HT1080 (cell line): Measurements from ENCODE around the gene GRIFIN. TPM values are rescaled to one million over a fixed set of nuclear protein-coding genes. Genes with fewer than 3 reads are reported as not detected.
A peak's percentile ranks its signal among the peaks of the same experiment; 100 is the strongest.

Source experiments
- DNase-seq: peaks from one replicate; pipeline ENCODE4 v3.0.0-alpha.2; 2015; ENCODE audit warnings: low read depth
- total RNA-seq: library from RNA; depleted of rRNA; stranded (reverse); fragments of >200 nt; shearing (Covaris generic); gene quantifications from 2 replicates; pipeline ENCODE4 v1.2.3, GENCODE V29; 2014

The GRIFIN gene
- total RNA-seq, 1 experiment from 2014 or later, result not detected

GRCh38 chr7:2513702-2514101, 37.5 kb upstream of the GRIFIN start:
- no peak for DNase-seq

DNA sequence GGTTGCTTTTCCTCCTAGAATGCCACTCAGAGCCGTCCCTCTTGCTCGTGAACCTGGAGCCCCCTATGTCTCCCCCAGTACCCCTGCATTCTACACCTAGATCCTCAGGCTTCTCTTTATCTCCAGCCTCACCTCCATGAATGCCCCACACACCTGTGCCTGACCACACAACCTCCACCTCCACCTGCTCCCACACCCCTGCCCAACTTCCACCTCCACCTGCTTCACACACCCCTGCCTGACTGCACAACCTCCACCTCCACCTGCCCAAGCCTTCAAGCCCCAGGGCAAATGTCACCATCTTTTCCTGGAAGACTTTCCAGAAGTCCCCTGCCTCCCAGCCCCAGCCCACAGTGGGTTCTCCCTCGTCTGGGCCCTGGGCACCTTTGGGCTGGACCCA, 36.5 kb upstream of the GRIFIN start:
- no peak for DNase-seq

DNA sequence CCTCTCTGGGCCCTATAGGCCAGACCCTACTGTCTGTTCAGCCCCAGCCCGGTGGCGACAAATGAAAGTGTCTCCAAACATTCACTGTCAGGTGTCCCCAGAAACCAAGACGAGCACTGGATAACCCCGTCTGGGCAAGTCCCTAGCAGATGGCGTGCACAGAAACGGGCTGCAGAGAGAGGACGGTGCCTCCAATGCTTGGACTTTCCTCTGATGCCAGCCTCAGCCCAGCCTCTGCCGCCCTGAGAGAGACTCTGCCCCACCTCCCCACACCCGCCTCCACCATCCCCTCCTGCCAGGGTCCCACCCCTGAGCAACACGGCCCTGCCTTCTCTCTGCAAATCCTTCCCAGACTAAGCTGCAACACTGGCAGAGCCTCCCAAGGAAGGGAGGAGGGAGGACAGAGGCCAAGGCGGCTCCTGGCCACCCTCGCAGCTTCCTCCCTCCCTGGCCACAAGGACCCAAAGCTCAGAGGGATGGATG, 36.0 kb upstream of the GRIFIN start:
- no peak for DNase-seq

GRCh38 chr7:2511769-2512168, 35.6 kb upstream of the GRIFIN start:
- DNase-seq, result no peak

DNA sequence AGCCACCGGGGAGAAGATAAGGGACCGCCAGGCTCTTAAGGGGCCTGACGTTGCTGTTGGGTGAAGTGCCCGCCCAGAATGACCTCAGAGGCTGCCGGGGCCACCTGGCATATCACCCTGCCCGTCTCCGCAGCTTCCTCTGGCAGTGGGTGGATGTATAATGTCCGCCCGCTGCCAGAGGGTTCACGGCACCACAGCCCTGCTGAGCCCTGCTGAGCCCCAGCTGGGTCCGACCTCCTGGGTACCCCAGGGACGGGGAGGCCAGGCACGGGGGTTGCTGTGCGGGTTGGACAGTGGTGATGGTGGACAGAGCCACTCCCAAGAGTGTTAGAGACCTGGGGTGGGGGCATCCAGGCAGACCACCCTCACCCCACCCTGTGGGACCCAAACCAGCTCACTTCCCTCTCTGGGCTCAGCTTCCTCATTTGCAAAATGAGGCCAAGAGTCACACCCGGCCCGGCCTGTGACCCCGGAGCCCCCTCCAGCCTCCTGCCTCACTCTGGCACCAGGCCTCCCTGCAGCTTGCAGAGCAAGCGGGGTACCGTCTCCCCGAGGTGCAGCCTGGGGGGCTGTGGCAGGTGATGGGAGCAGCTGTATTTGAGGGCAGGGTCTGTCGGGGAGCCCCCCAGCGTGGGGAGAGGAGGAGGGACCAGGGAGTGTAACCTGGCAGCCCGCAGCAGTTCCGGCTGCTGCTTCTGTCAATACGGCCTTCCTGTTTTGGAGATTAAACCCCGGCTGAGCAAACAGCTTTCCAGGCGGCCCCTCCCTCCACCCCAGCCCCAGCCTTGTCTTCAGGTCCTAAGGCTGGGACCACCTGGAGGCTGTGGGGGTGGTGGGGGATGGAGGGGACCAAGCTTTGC, 34.9 kb upstream of the GRIFIN start:
- DNase-seq, result no peak

DNA sequence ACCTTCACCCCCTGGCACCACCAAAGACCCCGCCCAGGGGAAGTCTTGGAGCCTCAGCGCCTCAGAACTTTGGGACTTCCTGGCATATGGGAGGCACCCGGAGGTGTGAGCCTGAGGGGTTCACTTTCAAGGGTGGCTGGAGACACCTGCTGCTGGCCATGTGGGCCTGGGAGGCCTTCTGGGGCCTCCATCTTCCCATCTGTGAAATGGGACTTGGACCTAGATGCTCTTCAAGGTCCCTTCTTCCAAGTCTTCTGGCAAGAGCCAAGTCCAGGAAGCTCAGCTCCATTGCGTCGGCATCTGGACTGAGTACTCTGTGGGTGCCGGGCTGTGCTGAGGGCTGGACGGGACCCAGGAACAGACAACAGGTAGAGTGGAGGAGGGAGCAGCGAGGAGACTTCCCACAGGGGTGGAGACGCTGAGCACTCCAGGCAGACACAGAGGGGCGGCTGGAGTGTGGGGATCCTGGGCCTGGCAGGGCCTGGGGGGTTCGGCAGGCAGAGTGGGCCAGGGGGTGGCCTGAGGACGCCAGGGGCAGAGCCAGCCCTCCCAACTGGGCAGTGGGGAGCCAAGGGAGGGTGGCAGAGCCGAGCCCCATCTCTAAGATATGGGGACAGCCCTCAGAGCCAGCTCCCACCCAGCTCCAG, 34.1 kb upstream of the GRIFIN start:
- DNase-seq, result no peak

DNA sequence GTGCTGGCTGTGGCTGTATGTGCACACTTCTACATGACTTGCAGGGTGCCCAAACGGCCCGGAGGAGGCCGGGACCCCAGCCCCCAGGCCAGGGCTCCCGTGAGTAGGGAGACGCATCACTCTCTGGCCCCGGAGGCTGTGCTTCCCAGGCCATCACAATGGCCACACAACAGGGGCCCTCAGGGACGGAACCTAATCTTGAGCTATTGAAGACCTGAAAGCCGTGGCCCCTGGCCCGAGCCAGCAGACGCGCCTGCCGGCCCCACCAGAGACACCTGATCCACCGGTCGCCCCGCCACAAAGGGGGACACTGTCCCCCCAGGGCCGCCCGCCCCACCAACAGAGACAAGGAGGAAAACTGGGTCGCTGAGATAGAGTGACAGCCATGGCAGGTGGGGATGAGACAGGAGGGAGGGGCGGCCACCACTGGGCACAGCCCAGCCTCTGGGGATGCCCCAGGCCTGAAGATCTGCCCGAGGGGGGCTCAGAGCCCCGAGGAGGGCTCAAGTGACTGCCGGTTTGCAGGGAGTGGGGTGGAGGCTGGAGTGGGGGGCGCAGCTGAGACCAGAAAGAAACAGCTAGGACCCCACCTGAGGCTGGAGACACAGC, 33.2 kb upstream of the GRIFIN start:
- DNase-seq, result no peak

- peak; percentile 57 for DNase-seq
Measured at GRCh38 chr7:2508327-2509215, 32.4 kb upstream of the GRIFIN start.

- no peak for DNase-seq
Measured at GRCh38 chr7:2507917-2508306, 31.7 kb upstream of the GRIFIN start.

DNA sequence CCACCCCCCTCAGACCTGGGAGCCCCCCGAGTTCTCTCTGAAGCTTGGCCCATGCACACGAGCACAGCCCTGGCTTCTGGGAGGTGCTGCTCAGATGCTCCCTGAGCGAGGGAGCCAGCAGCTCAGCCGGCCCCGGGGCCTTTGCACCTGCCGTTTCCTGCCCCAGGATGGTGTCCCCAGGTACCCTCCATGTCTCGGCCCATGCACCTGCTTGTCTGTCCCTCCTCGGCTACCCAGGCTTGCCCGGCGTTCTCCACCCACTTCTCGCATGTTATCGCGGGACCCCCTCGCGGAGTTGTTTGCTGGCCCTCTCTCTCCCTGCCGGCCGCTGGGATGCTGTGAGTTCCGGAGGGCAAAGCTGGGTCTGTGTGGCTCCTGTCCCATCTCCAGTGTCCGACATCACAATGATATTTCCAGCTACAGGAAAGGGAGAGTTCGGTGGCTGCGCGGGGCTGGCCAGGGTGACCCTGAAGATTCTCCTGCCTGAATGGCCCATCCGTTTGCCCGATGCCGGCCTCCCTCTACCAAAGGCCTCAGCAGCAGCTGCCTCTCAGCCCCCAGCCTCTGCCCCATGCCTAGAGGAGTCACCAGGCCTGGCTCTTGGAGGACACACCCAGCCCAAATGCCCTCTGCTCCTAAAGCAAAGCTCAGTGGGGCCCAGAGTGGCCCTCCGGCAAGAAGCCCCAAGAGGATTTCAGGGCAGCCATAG, 31.2 kb upstream of the GRIFIN start:
- DNase-seq, result no peak

GRCh38 chr7:2505401-2505800, 29.2 kb upstream of the GRIFIN start:
- DNase-seq, result no peak

DNA sequence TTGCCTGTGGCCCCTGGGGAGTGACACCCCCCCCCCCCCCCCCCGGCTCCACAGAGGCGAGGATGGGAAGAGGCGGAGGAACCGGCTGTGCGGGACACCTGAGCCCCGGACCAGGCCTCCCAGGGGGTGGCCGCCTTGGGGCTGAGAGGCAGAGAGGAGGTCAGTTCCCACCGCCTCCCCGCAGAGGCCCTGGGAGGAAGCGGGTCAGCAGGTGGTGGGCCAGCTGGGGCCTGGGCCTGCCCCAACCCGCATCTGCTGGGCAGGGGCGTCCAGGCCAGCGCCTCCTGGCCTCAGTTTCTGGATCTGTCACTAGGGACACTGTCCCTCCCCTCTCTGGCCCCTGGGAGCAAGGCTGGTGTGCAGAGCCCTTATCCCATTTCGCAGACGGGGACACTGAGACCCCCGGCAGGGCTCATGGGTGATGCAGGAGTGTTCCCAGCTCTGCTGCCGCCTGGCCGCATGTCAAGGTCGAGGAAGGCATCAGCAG, 28.7 kb upstream of the GRIFIN start:
- no peak for DNase-seq

- no peak for DNase-seq
Measured at GRCh38 chr7:2504128-2504888, 28.1 kb upstream of the GRIFIN start.

DNA sequence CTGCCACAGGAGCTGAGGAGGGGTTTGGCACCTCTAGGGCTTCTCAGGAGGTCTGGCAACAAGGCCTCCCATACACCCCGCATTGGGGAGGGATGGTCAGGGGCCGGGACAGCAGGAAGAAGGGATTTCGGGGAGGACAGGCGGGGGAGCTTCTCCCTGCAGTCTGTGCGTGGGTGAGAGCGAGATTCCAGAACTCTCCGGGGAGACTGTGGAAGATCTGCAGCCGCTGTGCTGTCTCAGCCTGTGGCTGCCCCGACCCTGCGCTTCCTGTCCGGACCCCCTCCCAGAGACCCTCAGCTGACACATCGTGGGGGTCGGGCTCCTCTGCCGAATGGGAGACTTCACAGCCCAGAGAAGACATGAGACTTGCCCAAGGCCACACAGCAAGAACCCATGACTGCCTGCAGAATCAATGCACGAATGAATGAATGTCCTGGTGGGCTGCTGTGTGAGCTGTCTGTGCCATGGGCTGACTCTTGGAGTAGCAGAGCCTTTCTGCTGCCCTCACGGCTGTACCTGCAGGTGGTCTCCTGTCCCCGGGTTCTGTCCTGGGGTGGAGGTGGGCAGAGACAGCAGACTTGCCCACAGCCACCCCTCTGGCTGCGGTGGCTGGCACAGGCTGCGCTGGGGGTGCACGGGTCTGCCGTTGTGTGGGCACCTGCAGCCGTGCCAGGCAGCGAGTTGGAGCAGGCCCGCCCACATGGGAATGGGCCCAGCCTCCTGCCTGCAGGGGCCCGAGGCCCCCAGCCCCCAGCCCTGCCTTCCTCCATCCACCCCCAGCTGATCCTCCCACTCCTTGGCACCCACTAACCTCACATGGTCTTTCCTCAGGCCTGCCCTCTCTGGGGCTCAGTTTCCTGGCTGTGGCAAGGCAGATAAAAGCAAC, 27.1 kb upstream of the GRIFIN start:
- no peak for DNase-seq

DNA sequence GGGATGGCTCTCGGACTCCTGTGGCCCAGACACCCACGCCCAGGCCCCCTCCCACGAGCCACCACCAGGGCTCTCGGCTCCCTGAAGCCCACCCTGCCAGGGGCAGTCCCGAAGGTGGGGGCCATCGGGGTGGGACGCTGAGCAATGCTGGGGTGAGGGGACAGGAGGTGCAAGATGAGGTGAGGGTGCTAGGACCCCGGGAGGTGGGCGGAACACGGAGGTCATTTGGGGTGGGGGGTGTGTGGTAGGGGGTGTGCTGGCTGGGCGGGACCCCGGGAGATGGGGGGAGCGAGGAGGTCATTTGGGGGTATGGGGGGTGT, 26.4 kb upstream of the GRIFIN start:
- no peak for DNase-seq

DNA sequence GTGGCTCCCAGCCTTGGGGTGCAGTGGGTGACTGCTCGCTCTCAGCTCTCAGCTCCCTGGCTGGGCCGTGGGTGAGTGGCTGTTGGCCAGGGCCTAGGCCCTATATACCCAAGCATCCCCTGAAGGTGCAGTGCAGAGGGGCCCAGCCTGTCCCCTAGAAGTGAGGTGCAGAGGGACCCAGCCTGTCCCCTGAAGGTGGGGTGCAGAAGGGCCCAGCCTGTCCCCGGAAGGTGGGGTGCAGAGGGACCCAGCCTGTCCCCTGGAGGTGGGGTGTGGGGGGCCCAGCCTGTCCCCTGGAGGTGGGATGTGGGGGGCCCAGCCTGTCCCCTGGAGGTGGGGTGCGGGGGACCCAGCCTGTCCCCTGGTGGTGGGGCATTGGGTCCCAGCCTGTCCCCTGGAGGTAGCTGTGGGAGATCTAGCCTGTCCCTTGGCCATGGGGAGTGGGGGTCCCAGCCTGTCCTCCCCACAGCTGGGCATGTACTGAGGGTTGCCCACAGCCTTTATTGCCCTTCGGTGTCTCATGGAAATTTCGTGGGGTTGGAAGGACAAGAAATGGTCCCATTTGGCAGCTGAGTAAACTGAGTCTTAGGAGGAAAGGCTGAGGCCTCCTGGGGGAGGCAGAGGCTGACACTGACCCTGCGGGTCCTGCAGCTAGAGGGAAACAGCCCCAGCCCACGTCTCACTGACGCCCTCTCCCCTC, 25.9 kb upstream of the GRIFIN start:
- no peak for DNase-seq

- DNase-seq, result no peak
Measured at GRCh38 chr7:2500701-2501100, 24.5 kb upstream of the GRIFIN start.

DNA sequence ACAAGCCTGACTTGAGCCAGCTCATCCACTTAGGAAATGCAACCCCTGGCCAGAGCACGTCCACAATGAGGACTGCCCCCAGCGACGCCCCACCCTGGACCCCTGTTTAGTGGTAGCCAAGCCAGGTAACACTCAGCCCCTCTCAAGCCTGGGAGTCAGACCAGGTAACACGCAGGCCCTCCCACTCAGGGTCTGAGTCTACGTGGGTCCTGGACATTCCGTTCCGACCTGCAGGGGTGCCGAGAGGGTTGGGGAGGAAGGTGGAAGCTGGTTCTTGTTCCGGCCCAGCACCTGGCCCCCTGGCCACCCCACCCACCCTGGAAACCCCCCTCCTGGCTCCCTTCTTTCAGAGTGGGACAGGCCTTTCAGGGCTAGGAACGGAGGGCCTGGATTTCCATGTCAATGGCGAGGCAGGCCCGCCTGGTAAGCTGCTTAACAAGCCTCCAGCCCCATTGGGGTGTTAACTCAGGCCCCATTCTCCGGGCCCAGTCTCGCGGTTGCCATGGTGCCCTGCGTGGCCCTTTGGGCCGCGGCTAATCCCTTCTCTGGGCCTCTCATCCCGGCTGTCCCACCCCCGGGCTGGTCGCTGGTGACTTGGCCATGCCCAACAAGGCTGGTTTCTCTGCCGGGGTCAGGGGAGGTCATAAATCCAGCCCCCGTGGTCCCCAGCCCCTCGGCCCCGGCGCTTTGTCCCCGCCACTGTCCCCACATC, 23.7 kb upstream of the GRIFIN start:
- no peak for DNase-seq
